K562 treated with DMSO at 1 percent for 12 hours (cell line): ENCODE results near the gene FRMD1. TPM values are rescaled to one million over a fixed set of nuclear protein-coding genes. Genes with fewer than 3 reads are reported as not detected.

Experiments
- total RNA-seq: library from RNA; unstranded; fragments of 300-600 nt; gene quantifications from 2 replicates; pipeline ENCODE4 v1.2.3, GENCODE V29; 2022; ENCODE audit not compliant: insufficient read depth

FRMD1 gene
- total RNA-seq = not detected in 2 replicates

GRCh38 chr6:168078943-168079405 is at the start of gene FRMD1:
Gene FRMD1 (minus strand): TSS chr6:168079212. CDS start chr6:168079094, 118 bp downstream.

Other genes starting within 250 kb of the FRMD1 start
- not detected in 2 replicates for gene KIF25, start 81.5 kb downstream of the FRMD1 start, total RNA-seq
- gene DACT2, start 240.6 kb upstream of the FRMD1 start, total RNA-seq = not detected in 2 replicates